ENCODE results near the gene RAB1B.

RAB1B gene

DNA sequence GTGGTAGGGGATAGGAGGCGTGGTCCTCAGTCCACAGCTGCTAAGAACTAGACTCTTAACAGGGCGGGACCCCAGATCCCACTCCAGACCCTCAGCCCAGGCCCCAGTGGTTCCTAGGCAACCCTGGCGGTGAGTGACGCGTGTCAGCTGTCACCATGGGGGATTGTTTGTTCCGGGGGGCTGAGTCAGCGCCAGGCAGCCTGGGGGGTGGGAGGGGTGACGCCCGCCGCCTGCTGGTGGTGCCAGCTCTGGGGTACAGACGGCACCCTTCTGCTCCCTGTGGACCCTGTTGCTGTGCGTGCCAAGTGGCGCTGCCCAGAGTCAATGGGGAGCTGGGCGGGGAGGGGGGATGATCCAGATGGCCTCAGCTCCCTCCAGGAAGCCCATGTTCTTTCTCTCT lies 12.0 kb downstream of the RAB1B start:
- TF ChIP-seq, protein P1, sequence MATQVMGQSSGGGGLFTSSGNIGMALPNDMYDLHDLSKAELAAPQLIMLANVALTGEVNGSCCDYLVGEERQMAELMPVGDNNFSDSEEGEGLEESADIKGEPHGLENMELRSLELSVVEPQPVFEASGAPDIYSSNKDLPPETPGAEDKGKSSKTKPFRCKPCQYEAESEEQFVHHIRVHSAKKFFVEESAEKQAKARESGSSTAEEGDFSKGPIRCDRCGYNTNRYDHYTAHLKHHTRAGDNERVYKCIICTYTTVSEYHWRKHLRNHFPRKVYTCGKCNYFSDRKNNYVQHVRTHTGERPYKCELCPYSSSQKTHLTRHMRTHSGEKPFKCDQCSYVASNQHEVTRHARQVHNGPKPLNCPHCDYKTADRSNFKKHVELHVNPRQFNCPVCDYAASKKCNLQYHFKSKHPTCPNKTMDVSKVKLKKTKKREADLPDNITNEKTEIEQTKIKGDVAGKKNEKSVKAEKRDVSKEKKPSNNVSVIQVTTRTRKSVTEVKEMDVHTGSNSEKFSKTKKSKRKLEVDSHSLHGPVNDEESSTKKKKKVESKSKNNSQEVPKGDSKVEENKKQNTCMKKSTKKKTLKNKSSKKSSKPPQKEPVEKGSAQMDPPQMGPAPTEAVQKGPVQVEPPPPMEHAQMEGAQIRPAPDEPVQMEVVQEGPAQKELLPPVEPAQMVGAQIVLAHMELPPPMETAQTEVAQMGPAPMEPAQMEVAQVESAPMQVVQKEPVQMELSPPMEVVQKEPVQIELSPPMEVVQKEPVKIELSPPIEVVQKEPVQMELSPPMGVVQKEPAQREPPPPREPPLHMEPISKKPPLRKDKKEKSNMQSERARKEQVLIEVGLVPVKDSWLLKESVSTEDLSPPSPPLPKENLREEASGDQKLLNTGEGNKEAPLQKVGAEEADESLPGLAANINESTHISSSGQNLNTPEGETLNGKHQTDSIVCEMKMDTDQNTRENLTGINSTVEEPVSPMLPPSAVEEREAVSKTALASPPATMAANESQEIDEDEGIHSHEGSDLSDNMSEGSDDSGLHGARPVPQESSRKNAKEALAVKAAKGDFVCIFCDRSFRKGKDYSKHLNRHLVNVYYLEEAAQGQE (IDR thresholded peaks at IDR 0.05; ENCODE audit: insufficient read depth in 1 of 2, low read depth in 2 of 2, low read length in 2 of 2), result no peak
- TF ChIP-seq FOXP2 (optimal IDR thresholded peaks at IDR 0.05; ENCODE audit: borderline replicate concordance, extremely low read depth, extremely low read length, insufficient read depth) (no peak), SIN3A (IDR thresholded peaks at IDR 0.05; ENCODE audit: borderline replicate concordance, insufficient read depth, low read length) (no peak), TAF1 (IDR thresholded peaks at IDR 0.05; ENCODE audit: borderline replicate concordance, insufficient read depth, low read length) (no peak), POLR2AphosphoS5 (IDR thresholded peaks at IDR 0.05; ENCODE audit: low read depth, low read length) (no peak)

DNA sequence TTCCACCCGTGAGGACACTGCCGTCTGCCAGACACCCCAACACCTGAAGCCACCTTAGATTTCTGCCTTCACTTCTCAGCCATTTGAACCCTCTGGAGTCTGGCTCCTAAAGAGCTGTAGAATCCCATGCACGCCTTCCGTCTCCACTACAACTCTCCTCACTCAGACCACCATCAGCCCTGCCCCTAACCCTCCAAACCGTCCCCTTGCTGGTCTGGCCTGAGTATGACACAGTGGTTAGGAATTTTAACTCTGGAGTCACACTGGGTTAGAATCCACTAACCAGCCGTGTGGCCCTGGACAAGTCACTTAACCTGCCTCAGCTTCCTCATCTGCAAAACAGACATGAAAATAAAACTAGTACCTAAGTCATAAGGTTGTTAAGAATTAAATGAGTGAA lies 12.6 kb downstream of the RAB1B start:
- TF ChIP-seq, protein P1 (IDR thresholded peaks at IDR 0.05; ENCODE audit: insufficient read depth in 1 of 2, low read depth in 2 of 2, low read length in 2 of 2), result no peak
- TF ChIP-seq FOXP2 (optimal IDR thresholded peaks at IDR 0.05; ENCODE audit: borderline replicate concordance, extremely low read depth, extremely low read length, insufficient read depth), result no peak
- TF ChIP-seq POLR2AphosphoS5 (IDR thresholded peaks at IDR 0.05; ENCODE audit: low read depth, low read length), result no peak
- no peak for TF ChIP-seq SIN3A (IDR thresholded peaks at IDR 0.05; ENCODE audit: borderline replicate concordance, insufficient read depth, low read length)
- TF ChIP-seq TAF1 (IDR thresholded peaks at IDR 0.05; ENCODE audit: borderline replicate concordance, insufficient read depth, low read length), result no peak

DNA sequence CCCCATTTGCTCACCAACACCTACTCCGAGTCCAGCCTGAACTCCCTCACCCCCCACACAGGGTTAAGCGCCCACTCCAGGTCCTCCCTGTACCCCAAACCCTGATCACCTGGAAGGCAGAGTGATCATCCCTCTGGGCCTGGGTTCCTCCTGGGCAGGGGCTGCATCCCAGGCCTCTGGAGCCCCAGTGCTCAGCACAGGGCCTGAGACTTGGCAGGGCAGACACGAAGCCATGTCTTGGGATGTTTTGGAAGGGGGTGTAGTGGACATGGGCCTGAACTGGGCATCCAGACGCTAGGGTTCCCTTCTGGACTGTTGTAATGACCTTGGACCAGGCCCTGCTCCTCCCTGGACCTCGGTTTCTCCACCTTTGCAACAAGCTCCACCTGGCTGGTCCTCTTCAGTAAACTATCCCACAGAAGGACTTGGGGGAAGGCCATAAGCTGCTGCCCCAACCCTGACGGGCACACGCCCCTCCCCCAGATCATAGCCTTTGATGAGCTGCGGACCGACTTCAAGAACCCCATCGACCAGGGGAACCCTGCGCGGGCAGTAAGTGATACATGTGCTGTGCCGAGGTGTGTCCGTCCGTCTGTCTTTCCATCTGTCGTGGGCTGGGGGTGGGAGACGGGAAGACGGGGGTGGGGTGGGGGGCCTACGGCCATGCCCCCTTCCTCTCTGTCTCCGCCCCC lies 13.5 kb downstream of the RAB1B start:
- peak; percentile 10; the same call in 1 of the 2 replicates for TF ChIP-seq POLR2AphosphoS5 (IDR thresholded peaks at IDR 0.05; ENCODE audit: low read depth, low read length)
- TF ChIP-seq FOXP2 (optimal IDR thresholded peaks at IDR 0.05; ENCODE audit: borderline replicate concordance, extremely low read depth, extremely low read length, insufficient read depth), result no peak

DNA sequence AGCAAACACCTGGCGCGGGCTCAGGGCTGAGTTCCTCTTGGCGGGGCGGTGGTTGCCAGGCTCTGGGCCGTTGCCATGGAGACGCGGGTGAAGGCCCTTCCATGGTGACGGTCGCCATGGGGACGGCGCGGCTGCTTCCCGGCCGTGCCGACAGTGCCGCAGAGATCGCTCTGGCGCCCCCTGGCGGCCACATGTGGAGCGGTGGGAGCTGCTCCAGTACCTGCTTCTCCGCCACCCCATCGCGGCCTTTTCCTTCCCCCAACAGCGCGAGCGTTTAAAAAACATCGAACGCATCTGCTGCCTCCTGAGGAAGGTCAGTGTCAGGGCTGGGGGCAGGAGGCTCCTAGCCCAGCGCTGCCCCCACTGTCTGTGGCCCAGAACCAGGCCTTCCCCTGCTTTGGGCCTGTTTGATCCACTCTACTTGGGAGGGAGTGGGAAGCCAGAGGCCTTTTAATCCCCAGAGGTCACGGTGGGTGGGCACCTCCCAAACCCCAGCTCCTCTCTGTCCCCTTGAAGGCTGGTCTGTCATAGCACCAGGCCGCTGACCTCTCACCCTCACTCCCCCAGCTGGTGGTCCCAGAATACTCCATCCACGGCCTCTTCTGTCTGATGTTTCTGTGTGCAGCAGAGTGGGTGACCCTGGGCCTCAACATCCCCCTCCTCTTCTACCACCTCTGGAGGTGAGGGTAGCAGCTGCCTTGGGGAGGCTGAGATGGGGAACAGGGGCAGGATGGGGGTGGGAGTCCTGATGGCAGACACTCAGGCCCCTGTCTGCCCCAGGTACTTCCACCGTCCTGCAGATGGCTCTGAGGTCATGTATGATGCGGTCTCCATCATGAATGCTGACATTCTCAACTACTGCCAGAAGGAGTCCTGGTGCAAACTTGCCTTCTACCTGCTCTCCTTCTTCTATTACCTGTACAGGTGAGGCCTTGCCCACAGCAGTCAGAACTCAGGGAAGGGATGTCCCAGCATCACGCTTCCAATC lies 14.3 kb downstream of the RAB1B start:
- TF ChIP-seq POLR2AphosphoS5 (IDR thresholded peaks at IDR 0.05; ENCODE audit: low read depth, low read length) (peak; percentile 20; the same call in 1 of the 2 replicates), SIN3A (IDR thresholded peaks at IDR 0.05; ENCODE audit: borderline replicate concordance, insufficient read depth, low read length) (peak; percentile 89; the same call in 1 of the 2 replicates)
- TF ChIP-seq, protein P1 (IDR thresholded peaks at IDR 0.05; ENCODE audit: insufficient read depth in 1 of 2, low read depth in 2 of 2, low read length in 2 of 2), result no peak

DNA sequence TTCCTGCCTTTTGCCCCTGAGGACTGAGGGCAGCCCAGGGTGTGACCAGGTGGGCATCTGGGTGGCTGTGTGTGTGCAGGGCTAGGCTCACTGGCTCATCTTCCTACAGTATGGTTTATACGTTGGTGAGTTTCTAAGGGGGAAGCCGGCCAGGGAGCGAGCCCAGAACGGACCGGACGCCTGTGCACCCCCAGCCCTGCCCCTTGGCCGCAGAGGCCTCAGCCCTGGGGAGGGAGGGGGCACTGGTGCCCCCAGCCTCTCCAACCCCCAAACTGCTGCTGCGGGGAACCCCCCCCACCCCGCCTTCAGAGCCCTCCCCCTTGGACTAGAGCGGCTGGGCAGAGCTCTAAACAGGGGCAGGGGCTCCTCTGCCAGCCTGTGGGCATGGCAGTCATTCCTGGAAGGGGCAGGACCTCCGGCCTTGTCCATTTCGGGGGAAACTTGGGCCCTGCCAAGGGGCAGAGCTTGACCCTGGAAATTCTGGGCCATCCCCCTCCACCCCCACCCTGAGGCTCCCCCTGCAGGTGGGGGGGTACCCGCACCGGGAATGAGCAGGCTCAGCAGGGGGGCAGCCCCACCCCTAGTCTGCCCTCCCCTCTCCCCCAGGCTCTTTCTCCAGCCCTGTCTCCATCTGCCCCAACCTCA lies 15.1 kb downstream of the RAB1B start:
- TF ChIP-seq POLR2AphosphoS5 (IDR thresholded peaks at IDR 0.05; ENCODE audit: low read depth, low read length) (no peak), TAF1 (IDR thresholded peaks at IDR 0.05; ENCODE audit: borderline replicate concordance, insufficient read depth, low read length) (no peak), SIN3A (IDR thresholded peaks at IDR 0.05; ENCODE audit: borderline replicate concordance, insufficient read depth, low read length) (no peak), FOXP2 (optimal IDR thresholded peaks at IDR 0.05; ENCODE audit: borderline replicate concordance, extremely low read depth, extremely low read length, insufficient read depth) (no peak)
- TF ChIP-seq, protein P1 (IDR thresholded peaks at IDR 0.05; ENCODE audit: insufficient read depth in 1 of 2, low read depth in 2 of 2, low read length in 2 of 2), result no peak
